Left colon (tissue), 2 donors: Measurements from ENCODE around the gene STXBP1. TPM values are rescaled to one million over a fixed set of nuclear protein-coding genes. Genes with fewer than 3 reads are reported as not detected.
"Not testable (repeated sequence)": the region's sequence is repeated elsewhere in the genome, so short reads cannot be mapped to it uniquely, and the experiment has no call there.

Experiments used
- ATAC-seq: fragments of 200-7000 bp; cut with Tn5 transposase; one replicate; pipeline ENCODE4 v1.9.1; 2020; ENCODE audit warnings: mild to moderate bottlenecking, moderate library complexity
- DNase-seq, 2 donors: peaks; one replicate each; pipeline ENCODE4 v3.0.0-alpha.2; 2020
- intact Hi-C, 2 donors: fragments of 100-400 bp; cut with DNase I in 1 of 2; cut with micrococcal nuclease in 1 of 2; formaldehyde crosslinking; loops; one replicate each; pipeline versions ENCODE4 v1.11.2 to v1.14.0; 2022; cut with DNase I, micrococcal nuclease
- total RNA-seq, 2 donors: library from RNA; stranded (reverse); fragmentation: NEBNext Ultra II Directional; extraction: Animal tissue kit (Norgen Biotek cat#: 25700); gene quantifications; one replicate each; pipeline ENCODE4 v1.2.1, GENCODE V29; 2021
- donor health status: DM: no; HTN: no; CAD: no.
- donor health status: DM: yes; HTN: yes; CAD: no.

The STXBP1 gene
- total RNA-seq, 2 donors from 2014 or later = 9.0 to 15.0 TPM

DNA sequence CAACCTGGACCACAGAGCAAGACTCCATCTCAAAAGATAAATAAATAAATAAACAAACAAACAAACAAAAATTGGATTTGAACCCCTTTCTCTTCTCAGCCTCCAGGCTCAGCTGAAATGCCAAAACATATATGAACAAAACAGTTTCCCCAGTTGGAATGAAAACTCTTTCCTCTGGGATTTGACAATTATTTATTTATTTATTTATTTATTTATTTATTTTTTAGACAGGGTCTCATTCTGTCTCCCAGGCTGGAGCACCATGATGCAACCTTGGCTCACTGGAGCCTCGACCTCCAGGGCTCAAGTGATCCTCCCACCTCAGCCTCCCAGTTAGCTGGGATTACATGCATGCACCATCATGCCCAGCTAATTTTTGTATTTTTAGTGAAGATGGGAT, 6.0 kb upstream of the STXBP1 start:
- no peak for DNase-seq
- ATAC-seq = no peak
- intact Hi-C loops = no loop called here

GRCh38 chr9:127608104-127608966, 3.7 kb upstream of the STXBP1 start:
- intact Hi-C loops = no loop called here
- ATAC-seq (peak; percentile 68), DNase-seq (peak; percentile 75 to 76)

GRCh38 chr9:127611603-127611898, 526 bp upstream of the STXBP1 start:
- intact Hi-C loops = no loop called here
- DNase-seq = no peak
- ATAC-seq = no peak

- intact Hi-C loops = no loop called here
- DNase-seq (peak; percentile 54 to 55), ATAC-seq (peak; percentile 15)
Measured at GRCh38 chr9:127612939-127613582, 984 bp downstream of the STXBP1 start.

- DNase-seq = no peak
- ATAC-seq = no peak
- intact Hi-C loops = no loop called here
Measured at GRCh38 chr9:127613583-127613954, 1.5 kb downstream of the STXBP1 start.

- DNase-seq (no peak), ATAC-seq (no peak)
- intact Hi-C loops = no loop called here
Measured at GRCh38 chr9:127614961-127615360, 2.9 kb downstream of the STXBP1 start.

- ATAC-seq, intact Hi-C loops, DNase-seq: not testable (repeated sequence)
Measured at GRCh38 chr9:127621339-127621970, 9.4 kb downstream of the STXBP1 start.

DNA sequence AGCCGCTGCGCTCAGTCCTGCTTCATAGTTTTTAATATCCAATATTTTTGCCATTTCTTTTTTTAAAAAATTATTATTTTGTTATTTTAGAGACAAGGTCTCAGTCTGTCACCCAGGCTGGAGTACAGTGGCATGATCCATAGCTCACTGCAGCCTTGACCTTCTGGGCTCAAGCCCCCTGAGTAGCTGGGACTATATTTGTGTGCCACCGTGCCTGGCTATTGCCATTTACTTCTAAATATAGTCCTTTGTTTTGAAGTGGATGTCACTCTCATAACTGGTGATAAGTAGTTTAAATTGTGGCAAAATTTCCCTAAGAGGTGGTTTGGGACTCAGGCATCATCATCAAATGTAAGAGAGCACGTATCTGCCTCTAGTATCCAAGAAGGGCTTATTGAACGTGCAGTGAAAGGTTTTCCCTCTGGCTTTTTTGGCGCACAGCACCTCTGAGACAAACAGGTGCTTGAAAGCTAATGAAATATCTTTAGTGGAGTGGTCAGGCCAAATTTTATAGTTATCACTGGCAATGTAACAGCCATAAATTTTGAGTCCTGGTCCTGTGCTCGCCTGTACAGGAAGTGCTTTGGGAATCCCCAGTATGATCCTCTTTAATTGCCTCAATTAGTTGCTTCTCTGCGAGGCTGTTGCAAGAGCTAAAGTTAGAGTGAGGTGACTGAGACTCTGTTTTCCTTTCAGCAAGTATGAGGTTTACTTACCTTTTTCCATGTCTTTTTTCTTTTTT, 14.8 kb downstream of the STXBP1 start:
- intact Hi-C loops = no loop called here
- no peak for DNase-seq
- no peak for ATAC-seq

GRCh38 chr9:127627494-127627855, 15.4 kb downstream of the STXBP1 start:
- intact Hi-C loops = no loop called here
- DNase-seq (no peak), ATAC-seq (no peak)

GRCh38 chr9:127628758-127629467, 16.8 kb downstream of the STXBP1 start:
- DNase-seq (no peak), ATAC-seq (no peak)
- intact Hi-C loops = no loop called here

DNA sequence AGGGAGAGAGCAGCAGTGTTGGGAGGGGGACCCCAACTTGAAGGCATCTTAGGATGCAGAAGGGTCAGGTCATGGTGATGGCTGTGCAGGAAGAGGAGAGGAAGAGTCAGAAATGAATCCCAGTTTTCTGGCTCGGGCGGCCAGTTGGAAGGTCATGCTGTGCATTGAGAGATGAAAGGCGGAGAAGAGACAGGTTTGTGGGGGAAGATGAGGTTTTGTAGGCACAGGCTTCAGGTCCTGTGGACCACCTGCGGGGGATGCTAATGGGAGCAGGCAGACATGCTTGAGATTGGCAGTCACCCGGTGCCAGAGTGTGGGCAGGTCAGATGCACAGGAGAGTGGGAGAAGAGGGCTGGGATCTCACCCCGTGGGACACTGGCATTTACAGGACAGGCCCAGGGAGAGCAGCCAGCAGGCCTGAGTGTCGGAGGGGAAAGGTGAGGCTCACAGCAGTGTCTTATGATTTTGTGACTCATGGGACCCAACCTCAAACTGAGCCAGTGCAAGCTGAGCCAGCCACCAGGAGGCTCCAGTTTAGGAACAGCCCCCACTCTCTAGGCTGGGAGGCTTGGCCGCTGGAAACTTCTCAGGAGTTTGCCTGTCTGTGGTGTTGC, 17.5 kb downstream of the STXBP1 start:
- ATAC-seq (no peak), DNase-seq (no peak)
- intact Hi-C loops = no loop called here

- DNase-seq (no peak), ATAC-seq (no peak)
- intact Hi-C loops = no loop called here
Measured at GRCh38 chr9:127633216-127633862, 21.3 kb downstream of the STXBP1 start.

GRCh38 chr9:127634021-127634420, 21.9 kb downstream of the STXBP1 start:
- peak; percentile 29 to 56 for DNase-seq
- ATAC-seq = peak; percentile 82
- intact Hi-C loops = no loop called here

DNA sequence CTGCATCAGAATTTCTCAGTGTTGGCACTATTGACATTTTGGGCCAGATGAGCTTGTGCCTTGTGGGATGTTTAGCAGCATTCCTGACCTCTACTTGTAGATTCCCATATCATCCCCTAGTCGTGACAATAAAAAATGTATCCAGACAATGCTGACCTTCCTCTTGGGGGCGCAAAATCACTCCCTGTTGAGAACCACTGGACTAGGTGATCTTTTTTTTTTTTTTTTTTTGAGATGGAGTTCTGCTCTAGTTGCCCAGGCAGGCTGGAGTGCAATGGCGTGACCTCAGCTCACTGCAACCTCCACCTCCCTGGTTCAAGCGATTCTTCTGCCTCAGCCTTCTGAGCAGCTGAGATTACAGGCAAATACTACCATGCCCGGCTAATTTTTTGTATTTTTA, 22.6 kb downstream of the STXBP1 start:
- DNase-seq (no peak), ATAC-seq (no peak)
- intact Hi-C loops = no loop called here

DNA sequence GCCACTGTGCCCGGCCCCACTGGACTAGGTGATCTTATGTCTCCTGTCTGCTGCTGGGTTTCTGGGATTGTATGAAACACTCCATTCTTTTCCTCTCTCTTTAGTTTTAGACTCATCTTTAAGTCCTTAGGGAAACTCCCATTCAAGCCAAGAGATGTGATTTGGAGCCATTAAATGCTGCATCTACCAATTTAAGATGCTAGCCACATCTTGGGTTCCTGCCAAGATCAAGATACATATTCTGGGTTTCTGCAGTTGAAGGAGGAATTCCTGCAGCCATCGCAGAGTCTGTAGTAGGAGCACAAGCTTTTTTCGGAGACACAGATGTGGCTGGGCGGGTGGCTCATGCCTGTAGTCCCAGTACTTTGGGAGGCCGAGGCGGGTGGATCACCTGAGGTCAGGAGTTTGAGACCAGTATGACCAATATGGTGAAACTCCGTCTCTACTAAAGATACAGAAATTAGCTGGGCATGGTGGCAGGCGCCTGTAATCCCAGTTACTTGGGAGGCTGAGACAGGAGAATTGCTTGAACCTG, 23.2 kb downstream of the STXBP1 start:
- ATAC-seq (no peak), DNase-seq (no peak)
- intact Hi-C loops = no loop called here

GRCh38 chr9:127637322-127637847, 25.3 kb downstream of the STXBP1 start:
- intact Hi-C loops = no loop called here
- DNase-seq = peak in 1 of 2 donors; percentile 31
- peak; percentile 83 for ATAC-seq

- intact Hi-C loops = no loop called here
- DNase-seq = no peak
- ATAC-seq = no peak
Measured at GRCh38 chr9:127640908-127641545, 28.9 kb downstream of the STXBP1 start.
